Measurements from ENCODE around the gene CRYGC. TPM values are rescaled to one million over a fixed set of nuclear protein-coding genes. Genes with fewer than 3 reads are reported as not detected.
A peak's percentile ranks its signal among the peaks of the same experiment; 100 is the strongest.

Gene CRYGC
- total and polyA plus RNA-seq, 2 of the 13 experiments (the other 11 are each of a cell fraction or from before 2014, with no cell fraction given), result 0.20 to 0.27 TPM

GRCh38 chr2:208135794-208136715 is 6.4 kb upstream of the CRYGC start (continued):
- TF ChIP-seq ZFX (CRISPR knock-in tag; IDR thresholded peaks at IDR 0.05; ENCODE audit: low read depth) (peak; percentile 54), ZNF160 (CRISPR knock-in tag; IDR thresholded peaks at IDR 0.05) (no peak), HMG20A (CRISPR knock-in tag; IDR thresholded peaks at IDR 0.05; ENCODE audit: borderline replicate concordance) (peak; percentile 83; the same call in 1 of the 2 replicates), ATF3 (CRISPR knock-in tag; IDR thresholded peaks at IDR 0.05) (no peak), SOX6 (IDR thresholded peaks at IDR 0.05) (no peak), SOX6 (CRISPR knock-in tag; IDR thresholded peaks at IDR 0.05) (peak; percentile 72), KLF6 (CRISPR knock-in tag; IDR thresholded peaks at IDR 0.05) (0 out of 2 replicates have a peak, but pooled peaks have one; percentile 48)

GRCh38 chr2:208134928-208135586 is 5.4 kb upstream of the CRYGC start:
- in situ Hi-C loops (cut with HindIII; ENCODE audit: extremely low pct_ligation_motif_present, low pct_unique_long_range_greater_than_20kb) (no loop called here), intact Hi-C loops (cut with micrococcal nuclease; ENCODE audit: unreplicated experiment) (no loop called here)
- Histone ChIP-seq H4K20me1 (ENCODE audit: insufficient read depth, low read length) (no peaks in the 10 kb centered on the region), H2AFZ (ENCODE audit: low read length) (peak overlapping the region; percentile 77), H3K4me2 (ENCODE audit: low read depth, low read length) (peak overlapping the region; percentile 58), H3K9ac (ENCODE audit: insufficient read depth, low read depth, low read length) (no peak overlapping the region), H3K79me2 (ENCODE audit: insufficient read depth, low read length) (no peaks in the 10 kb centered on the region), H3K27ac (ENCODE audit: extremely low read length, insufficient read depth, low read length) (peak overlapping the region; percentile 12), H3K4me3 (replicated peaks in 1 of 3; ENCODE audit: insufficient read depth in 1 of 3, low read depth in 2 of 3, low read length in 3 of 3) (no peak overlapping the region), H3K4me1 (ENCODE audit: insufficient read depth, low read length) (peaks cover 40% of the 10 kb centered on the region), H3K9me3 (ENCODE audit: low read length) (no peaks in the 10 kb centered on the region; the same call in 1 of the 2 replicates), H3K27me3 (ENCODE audit: control insufficient read depth in 1 of 2, insufficient read depth in 2 of 2, low read length in 2 of 2) (no peaks in the 10 kb centered on the region), H3K36me3 (replicated peaks in 1 of 2; ENCODE audit: control insufficient read depth in 1 of 2, insufficient read depth in 2 of 2, low read length in 2 of 2) (no peaks in the 10 kb centered on the region)
- ChIA-PET CTCF (ENCODE audit: low intra/inter-chr PET ratio, low total read pairs) (no interaction called here), POLR2A (interaction anchor here (1.4 to 2.1 kb wide), 2 partner anchors 9 to 119 kb away, joined by 5 to 10 read pairs; partner anchors contain the start of gene IDH1)
- FAIRE-seq (peak; percentile 43), ATAC-seq (peak; percentile 54), DNase-seq (ENCODE audit: low spot score) (peak; percentile 33)
- BruUV-seq (replicated peaks), result no TSS peak
- WGBS (ENCODE audit: low lambda C conversion rate), result 17% methylated on average over 7 of the region's 8 CpGs
- TF ChIP-seq MEIS2 (CRISPR knock-in tag; IDR thresholded peaks at IDR 0.05), result no peak
- TF ChIP-seq ZNF672 (CRISPR knock-in tag; IDR thresholded peaks at IDR 0.05), result no peak
- no peak for TF ChIP-seq FOXM1 (CRISPR knock-in tag; IDR thresholded peaks at IDR 0.05)
- TF ChIP-seq MIXL1 (CRISPR knock-in tag; IDR thresholded peaks at IDR 0.05), result no peak
- 0 out of 2 replicates have a peak, but pooled peaks have one; percentile 6 for TF ChIP-seq ZNF572 (CRISPR knock-in tag; IDR thresholded peaks at IDR 0.05)
- TF ChIP-seq CREB1 (IDR thresholded peaks at IDR 0.05), result no peak
- TF ChIP-seq CREB1 (CRISPR knock-in tag; IDR thresholded peaks at IDR 0.05), result no peak
- no peak for TF ChIP-seq SMAD9 (CRISPR knock-in tag; IDR thresholded peaks at IDR 0.05)
- TF ChIP-seq RBAK (CRISPR knock-in tag; IDR thresholded peaks at IDR 0.05), result 0 out of 2 replicates have a peak, but pooled peaks have one; percentile 19
- no peak for TF ChIP-seq SP2 (CRISPR knock-in tag; IDR thresholded peaks at IDR 0.05)
- no peak for TF ChIP-seq ZNF30 (CRISPR knock-in tag; IDR thresholded peaks at IDR 0.05)
- TF ChIP-seq ZSCAN9 (CRISPR knock-in tag; IDR thresholded peaks at IDR 0.05; ENCODE audit: borderline replicate concordance), result peak; percentile 68; the same call in 1 of the 2 replicates
- TF ChIP-seq ZFP37 (CRISPR knock-in tag; IDR thresholded peaks at IDR 0.05; ENCODE audit: borderline replicate concordance), result no peak
- no peak for TF ChIP-seq STAT5B (CRISPR knock-in tag; IDR thresholded peaks at IDR 0.05)
- TF ChIP-seq, protein P1, sequence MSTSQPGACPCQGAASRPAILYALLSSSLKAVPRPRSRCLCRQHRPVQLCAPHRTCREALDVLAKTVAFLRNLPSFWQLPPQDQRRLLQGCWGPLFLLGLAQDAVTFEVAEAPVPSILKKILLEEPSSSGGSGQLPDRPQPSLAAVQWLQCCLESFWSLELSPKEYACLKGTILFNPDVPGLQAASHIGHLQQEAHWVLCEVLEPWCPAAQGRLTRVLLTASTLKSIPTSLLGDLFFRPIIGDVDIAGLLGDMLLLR (CRISPR knock-in tag; IDR thresholded peaks at IDR 0.05), result 0 out of 2 replicates have a peak, but pooled peaks have one; percentile 34

Measured in HepG2 (cell line).